Lower leg skin (tissue), 4 donors: Measurements from ENCODE around the gene EEF2K. TPM values are rescaled to one million over a fixed set of nuclear protein-coding genes. Genes with fewer than 3 reads are reported as not detected.

Source experiments
- DNase-seq, 2 donors: peaks; one replicate each; pipeline ENCODE4 v3.0.0-alpha.2; 2019; ENCODE audit warnings: low spot score in 2 of 2
- H3K4me3 ChIP-seq: fragments of 200-600 bp; sonication (generic); 2 replicates; pipeline ENCODE4 v1.5.1; 2017; ENCODE audit warnings: mild to moderate bottlenecking, low read depth; ENCODE audit not compliant: poor library complexity, severe bottlenecking
- CTCF ChIP-seq, 3 donors: fragments of 450-650 bp; IDR thresholded peaks; one replicate each; pipeline ENCODE4 v1.5.1; 2016; ENCODE audit warnings: antibody characterized with exemption in 3 of 3, mild to moderate bottlenecking in 3 of 3, moderate library complexity in 2 of 3
- POLR2A ChIP-seq, 2 donors: fragments of 450-650 bp; IDR thresholded peaks; one replicate each; pipeline ENCODE4 v1.6.1; 2016 to 2017; ENCODE audit warnings: antibody characterized with exemption in 2 of 2, mild to moderate bottlenecking in 1 of 2, moderate library complexity in 1 of 2
- WGBS, 2 donors: methylation state at CpG; one replicate each; pipeline ENCODE4 v1.1.5; 2018; 5-methylcytosine and 5-hydroxymethylcytosine counted together
- intact Hi-C: fragments of 100-400 bp; cut with DNase I; formaldehyde crosslinking; loops from one replicate; pipeline ENCODE4 v1.15.0; 2023; ENCODE audit warnings: low total_unique reads
- total RNA-seq, 4 donors: library from RNA; depleted of rRNA; stranded (reverse); fragments of >200 nt; gene quantifications; one replicate each; pipeline ENCODE4 v1.1.0, GENCODE V29; 2016

Gene EEF2K
- total RNA-seq, 4 donors from 2014 or later, result 47.8 to 112 (median 73.2) TPM

- WGBS, 2 donors, result 88 to 93% methylated on average over 17 of the region's 17 CpGs
- intact Hi-C loops, result loop anchor here (10.0 kb wide), 1 partner anchor 52 kb away; the partner anchor contains the start of gene CDR2
- H3K4me3 ChIP-seq, result no peak overlapping the region
- peak in 1 of 2 donors; percentile 79 for DNase-seq
- no peak for TF ChIP-seq CTCF (IDR thresholded peaks at IDR 0.05)
- no peak for TF ChIP-seq POLR2A (IDR thresholded peaks at IDR 0.05)
Observed at GRCh38 chr16:22322741-22323140, 116.7 kb downstream of the EEF2K start.

GRCh38 chr16:22323173-22323958, 117.3 kb downstream of the EEF2K start:
- TF ChIP-seq POLR2A (IDR thresholded peaks at IDR 0.05) (no peak), CTCF (IDR thresholded peaks at IDR 0.05) (no peak)
- intact Hi-C loops, result loop anchor here (10.0 kb wide), 1 partner anchor 51 kb away; the partner anchor contains the start of gene CDR2
- peak in 1 of 2 donors; percentile 60 for DNase-seq
- 86 to 89% methylated on average over 12 of the region's 12 CpGs for WGBS, 2 donors
- H3K4me3 ChIP-seq, result no peak overlapping the region

GRCh38 chr16:22323959-22324786, 118.1 kb downstream of the EEF2K start:
- TF ChIP-seq CTCF (IDR thresholded peaks at IDR 0.05), result no peak
- no peak for TF ChIP-seq POLR2A (IDR thresholded peaks at IDR 0.05)
- H3K4me3 ChIP-seq, result no peak overlapping the region
- intact Hi-C loops, result loop anchor here (10.0 kb wide), 1 partner anchor 51 kb away; the partner anchor contains the start of gene CDR2
- peak in 1 of 2 donors; percentile 82 for DNase-seq
- 87 to 90% methylated on average over 23 to 24 of the region's 24 CpGs for WGBS, 2 donors

DNA sequence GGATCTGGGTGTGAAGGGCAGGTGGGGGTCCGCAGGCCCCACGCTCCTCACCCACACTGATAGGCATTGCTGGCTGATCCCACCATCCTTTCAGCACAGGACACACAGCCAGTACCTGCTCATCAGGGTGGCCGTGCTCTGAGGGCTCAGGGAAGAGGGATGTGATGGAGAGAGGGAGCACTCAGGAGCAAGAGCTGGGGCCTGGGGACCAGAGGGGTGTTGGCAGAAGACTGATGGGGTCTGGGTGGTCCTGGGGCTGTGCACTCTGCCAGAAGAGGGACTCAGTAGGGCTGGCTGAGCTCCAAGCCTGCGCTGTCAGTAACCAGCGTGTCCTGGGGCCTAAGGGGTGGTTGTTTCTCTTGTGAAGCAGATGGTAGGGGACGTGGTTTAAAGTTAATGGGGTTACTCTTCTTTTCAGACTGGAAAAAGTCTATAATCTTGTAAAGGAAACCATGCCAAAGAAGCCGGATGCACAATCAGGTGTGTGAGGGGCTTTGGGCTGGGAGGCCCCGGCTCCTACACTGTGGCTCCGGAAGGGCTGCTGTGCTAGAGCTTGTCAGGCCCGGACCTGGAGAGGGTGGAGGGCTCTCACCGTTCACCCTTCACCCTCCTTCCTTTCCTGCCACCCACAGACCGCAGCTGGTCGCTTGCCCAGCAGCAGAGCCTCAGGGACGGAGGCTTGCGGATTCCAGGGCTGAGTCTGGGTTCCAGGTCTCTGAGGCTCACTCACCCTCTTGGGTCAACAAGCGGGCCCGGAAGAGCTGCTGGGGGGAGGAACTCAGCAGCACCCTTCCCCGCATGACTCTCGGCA, 118.9 kb downstream of the EEF2K start:
- no peak for TF ChIP-seq POLR2A (IDR thresholded peaks at IDR 0.05)
- no peak for TF ChIP-seq CTCF (IDR thresholded peaks at IDR 0.05)
- 87 to 92% methylated on average over 19 of the region's 19 CpGs for WGBS, 2 donors
- DNase-seq, result peak in 1 of 2 donors; percentile 71
- H3K4me3 ChIP-seq, result no peak overlapping the region
- intact Hi-C loops, result loop anchor here (10.0 kb wide), 1 partner anchor 50 kb away; the partner anchor contains the start of gene CDR2
